Ovary (tissue), 3 donors: Measurements from ENCODE around the gene POU2AF2.

Experiments
- POLR2A ChIP-seq: fragments of 450-650 bp; IDR thresholded peaks from one replicate; pipeline ENCODE4 v1.6.1; 2017; ENCODE audit warnings: antibody characterized with exemption, mild to moderate bottlenecking, moderate library complexity
- TF ChIP-seq, protein P1 (sequence below), 3 donors: fragments of 450-650 bp in 2 of 3; fragments of 200-600 bp in 1 of 3; IDR thresholded peaks; one replicate each; pipeline versions ENCODE4 v1.5.1 to v1.8.0; 2016 to 2022; ENCODE audit warnings: antibody characterized with exemption in 3 of 3, mild to moderate bottlenecking in 1 of 3
- donor health status: DM: no; HTN: no; CAD: no.

DNA sequence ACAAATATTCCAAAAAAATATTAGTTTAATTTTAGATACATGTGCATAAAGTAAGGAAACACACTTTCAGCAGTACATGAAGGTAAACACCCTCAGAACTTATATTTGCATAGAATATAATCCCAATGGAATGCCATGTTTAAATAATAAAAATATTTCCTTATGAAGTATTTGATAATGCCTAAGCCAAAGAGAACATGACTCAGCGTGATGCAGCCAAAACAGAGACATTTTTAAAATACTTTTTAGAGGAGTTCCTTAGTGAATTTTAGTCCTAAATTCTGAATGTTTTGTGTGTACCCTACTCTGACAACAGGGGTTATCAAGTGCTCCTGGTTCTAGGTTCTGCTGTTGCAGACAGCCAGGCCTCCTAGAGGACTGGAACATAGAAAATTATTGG, 39.1 kb upstream of the POU2AF2 start:
- TF ChIP-seq, protein P1, sequence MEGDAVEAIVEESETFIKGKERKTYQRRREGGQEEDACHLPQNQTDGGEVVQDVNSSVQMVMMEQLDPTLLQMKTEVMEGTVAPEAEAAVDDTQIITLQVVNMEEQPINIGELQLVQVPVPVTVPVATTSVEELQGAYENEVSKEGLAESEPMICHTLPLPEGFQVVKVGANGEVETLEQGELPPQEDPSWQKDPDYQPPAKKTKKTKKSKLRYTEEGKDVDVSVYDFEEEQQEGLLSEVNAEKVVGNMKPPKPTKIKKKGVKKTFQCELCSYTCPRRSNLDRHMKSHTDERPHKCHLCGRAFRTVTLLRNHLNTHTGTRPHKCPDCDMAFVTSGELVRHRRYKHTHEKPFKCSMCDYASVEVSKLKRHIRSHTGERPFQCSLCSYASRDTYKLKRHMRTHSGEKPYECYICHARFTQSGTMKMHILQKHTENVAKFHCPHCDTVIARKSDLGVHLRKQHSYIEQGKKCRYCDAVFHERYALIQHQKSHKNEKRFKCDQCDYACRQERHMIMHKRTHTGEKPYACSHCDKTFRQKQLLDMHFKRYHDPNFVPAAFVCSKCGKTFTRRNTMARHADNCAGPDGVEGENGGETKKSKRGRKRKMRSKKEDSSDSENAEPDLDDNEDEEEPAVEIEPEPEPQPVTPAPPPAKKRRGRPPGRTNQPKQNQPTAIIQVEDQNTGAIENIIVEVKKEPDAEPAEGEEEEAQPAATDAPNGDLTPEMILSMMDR (IDR thresholded peaks at IDR 0.05), result no peak
- TF ChIP-seq POLR2A, result no peak
